ENCODE results near the gene GATA5.
A peak's percentile ranks its signal among the peaks of the same experiment; 100 is the strongest.

Gene GATA5

GRCh38 chr20:62475772-62476055 lies at the start of gene GATA5:
GATA5 (minus strand) TSS chr20:62475995; CDS start chr20:62475521, 474 bp downstream.
- TF ChIP-seq GATA2 (IDR thresholded peaks at IDR 0.05; ENCODE audit: low read depth, low read length) (no peak), GATA3 (IDR thresholded peaks at IDR 0.05; ENCODE audit: low read depth, low read length) (no peak)

GRCh38 chr20:62525014-62525413 lies 49.2 kb upstream of the GATA5 start:
- TF ChIP-seq GATA3 (IDR thresholded peaks at IDR 0.05; ENCODE audit: low read depth, low read length): no peak
- no peak for TF ChIP-seq GATA2 (IDR thresholded peaks at IDR 0.05; ENCODE audit: low read depth, low read length)

GRCh38 chr20:62524505-62524911 lies 48.7 kb upstream of the GATA5 start:
- TF ChIP-seq GATA2 (IDR thresholded peaks at IDR 0.05; ENCODE audit: low read depth, low read length) (no peak), GATA3 (IDR thresholded peaks at IDR 0.05; ENCODE audit: low read depth, low read length) (no peak)

GRCh38 chr20:62523473-62524203 lies 47.8 kb upstream of the GATA5 start:
- no peak for TF ChIP-seq GATA2 (IDR thresholded peaks at IDR 0.05; ENCODE audit: low read depth, low read length)
- TF ChIP-seq GATA3 (IDR thresholded peaks at IDR 0.05; ENCODE audit: low read depth, low read length): no peak

GRCh38 chr20:62522748-62523396 lies 47.1 kb upstream of the GATA5 start:
- TF ChIP-seq GATA2 (IDR thresholded peaks at IDR 0.05; ENCODE audit: low read depth, low read length) (peak; percentile 55), GATA3 (IDR thresholded peaks at IDR 0.05; ENCODE audit: low read depth, low read length) (no peak)

GRCh38 chr20:62519826-62520225 lies 44.0 kb upstream of the GATA5 start:
- no peak for TF ChIP-seq GATA3 (IDR thresholded peaks at IDR 0.05; ENCODE audit: low read depth, low read length)
- TF ChIP-seq GATA2 (IDR thresholded peaks at IDR 0.05; ENCODE audit: low read depth, low read length): no peak

- TF ChIP-seq GATA2 (IDR thresholded peaks at IDR 0.05; ENCODE audit: low read depth, low read length) (no peak), GATA3 (IDR thresholded peaks at IDR 0.05; ENCODE audit: low read depth, low read length) (no peak)
These were observed 43.1 kb upstream of the GATA5 start for GRCh38 chr20:62518911-62519310.

GRCh38 chr20:62517901-62518610 lies 42.3 kb upstream of the GATA5 start:
- TF ChIP-seq GATA3 (IDR thresholded peaks at IDR 0.05; ENCODE audit: low read depth, low read length): no peak
- no peak for TF ChIP-seq GATA2 (IDR thresholded peaks at IDR 0.05; ENCODE audit: low read depth, low read length)

GRCh38 chr20:62517168-62517567 lies 41.4 kb upstream of the GATA5 start:
- TF ChIP-seq GATA3 (IDR thresholded peaks at IDR 0.05; ENCODE audit: low read depth, low read length) (no peak), GATA2 (IDR thresholded peaks at IDR 0.05; ENCODE audit: low read depth, low read length) (no peak)

- TF ChIP-seq GATA2 (IDR thresholded peaks at IDR 0.05; ENCODE audit: low read depth, low read length) (no peak), GATA3 (IDR thresholded peaks at IDR 0.05; ENCODE audit: low read depth, low read length) (no peak)
These were observed 40.5 kb upstream of the GATA5 start for GRCh38 chr20:62516338-62516737.

GRCh38 chr20:62515826-62516225 lies 40.0 kb upstream of the GATA5 start:
- no peak for TF ChIP-seq GATA2 (IDR thresholded peaks at IDR 0.05; ENCODE audit: low read depth, low read length)
- no peak for TF ChIP-seq GATA3 (IDR thresholded peaks at IDR 0.05; ENCODE audit: low read depth, low read length)

- TF ChIP-seq GATA3 (IDR thresholded peaks at IDR 0.05; ENCODE audit: low read depth, low read length) (no peak), GATA2 (IDR thresholded peaks at IDR 0.05; ENCODE audit: low read depth, low read length) (no peak)
These were observed 39.5 kb upstream of the GATA5 start for GRCh38 chr20:62515280-62515679.

GRCh38 chr20:62513991-62514390 lies 38.2 kb upstream of the GATA5 start:
- TF ChIP-seq GATA2 (IDR thresholded peaks at IDR 0.05; ENCODE audit: low read depth, low read length): no peak
- TF ChIP-seq GATA3 (IDR thresholded peaks at IDR 0.05; ENCODE audit: low read depth, low read length): no peak

GRCh38 chr20:62511915-62512610 lies 36.3 kb upstream of the GATA5 start:
- TF ChIP-seq GATA2 (IDR thresholded peaks at IDR 0.05; ENCODE audit: low read depth, low read length) (no peak), GATA3 (IDR thresholded peaks at IDR 0.05; ENCODE audit: low read depth, low read length) (no peak)

Data from SH-SY5Y (cell line).